Fibroblast of villous mesenchyme (primary cell): ENCODE results near the gene BMPR2. TPM values are rescaled to one million over a fixed set of nuclear protein-coding genes. Genes with fewer than 3 reads are reported as not detected.
"Not testable (repeated sequence)": the region's sequence is repeated elsewhere in the genome, so short reads cannot be mapped to it uniquely, and the experiment has no call there.

ENCODE experiments used
- DNase-seq: peaks from one replicate; pipeline ENCODE4 v3.0.0-alpha.2; 2010; ENCODE audit warnings: low read depth
- H3K4me3 ChIP-seq: 2 replicates; pipeline ENCODE4 v1.5.1; 2011; ENCODE audit warnings: low read depth, mild to moderate bottlenecking, low read length
- CTCF ChIP-seq: IDR thresholded peaks from 2 replicates; pipeline ENCODE4 v1.5.1; 2012; ENCODE audit warnings: low read depth, mild to moderate bottlenecking, low read length; ENCODE audit not compliant: insufficient read depth
- total RNA-seq: library from RNA; depleted of rRNA; stranded (reverse); fragments of >200 nt; gene quantifications from 2 replicates; pipeline ENCODE4 v1.2.3, GENCODE V29; 2012

The BMPR2 gene
- total RNA-seq, 1 donor: 47.9 TPM

DNA sequence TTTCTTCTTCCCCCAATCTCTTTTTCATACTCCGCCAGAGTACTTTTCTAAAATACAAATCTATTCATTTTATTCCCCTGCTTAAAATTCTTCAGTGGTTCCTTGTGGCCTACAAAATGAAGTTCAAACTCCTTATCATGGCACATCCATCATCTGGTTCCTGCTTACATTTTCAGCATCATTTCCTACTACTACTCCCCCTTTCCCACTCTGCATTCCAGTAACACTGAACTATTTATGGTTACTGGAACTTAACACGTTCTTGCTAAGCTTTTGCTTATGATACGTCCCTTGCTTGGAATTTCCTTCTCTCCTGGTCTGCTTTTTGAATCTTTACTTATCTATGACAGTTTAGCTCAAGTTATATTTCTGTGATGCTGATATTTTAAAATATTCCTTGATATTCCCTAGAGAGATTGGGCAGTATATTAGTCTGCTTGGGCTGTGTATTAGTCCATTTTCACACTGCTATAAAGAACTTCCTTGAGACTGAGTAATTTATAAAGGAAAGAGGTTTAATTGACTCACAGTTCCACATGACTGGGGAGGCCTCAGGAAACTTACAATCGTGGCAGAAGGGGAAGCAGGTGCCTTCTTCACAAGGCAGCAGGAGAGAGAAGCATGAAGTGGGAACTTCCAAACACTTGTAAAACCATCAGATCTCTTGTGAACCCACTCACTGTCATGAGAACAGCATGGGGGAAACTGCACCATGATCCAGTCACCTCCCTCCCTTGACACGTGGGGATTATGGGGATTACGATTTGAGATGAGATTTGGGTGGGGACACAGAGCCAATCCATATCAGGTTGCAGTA is 53.2 kb downstream of the BMPR2 start:
- DNase-seq: peak; percentile 93
- H3K4me3 ChIP-seq: no peak overlapping the region
- no peak for TF ChIP-seq CTCF

GRCh38 chr2:202432776-202433175 is 56.6 kb downstream of the BMPR2 start:
- TF ChIP-seq CTCF: no peak
- no peak for DNase-seq
- no peak overlapping the region for H3K4me3 ChIP-seq

GRCh38 chr2:202434472-202434871 is 58.3 kb downstream of the BMPR2 start:
- DNase-seq: no peak
- TF ChIP-seq CTCF: no peak
- no peak overlapping the region for H3K4me3 ChIP-seq

- no peak for DNase-seq
- H3K4me3 ChIP-seq: no peak overlapping the region
- no peak for TF ChIP-seq CTCF
These were observed 60.5 kb downstream of the BMPR2 start for GRCh38 chr2:202436626-202437025.

GRCh38 chr2:202440117-202440516 is 64.0 kb downstream of the BMPR2 start:
- not testable (repeated sequence) for H3K4me3 ChIP-seq, DNase-seq

DNA sequence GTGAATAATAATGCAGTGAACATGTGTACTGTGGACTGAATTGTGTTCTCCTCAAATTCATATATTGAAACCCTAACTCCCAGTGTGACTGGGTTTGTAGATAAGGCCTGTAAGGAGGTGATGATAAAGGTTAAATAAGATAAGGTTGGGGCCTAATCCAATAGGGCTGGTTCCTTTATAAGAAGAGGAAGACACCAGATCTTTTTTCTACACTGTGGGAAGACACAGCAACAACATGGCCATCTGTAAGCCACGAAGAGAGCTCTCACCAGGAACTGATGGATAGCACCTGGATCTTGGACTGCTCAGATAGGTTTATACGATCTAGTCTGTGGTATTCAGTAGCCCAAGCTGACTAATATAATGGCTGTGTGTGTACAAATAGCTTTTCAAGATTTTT is 66.8 kb downstream of the BMPR2 start:
- no peak for TF ChIP-seq CTCF
- peak; percentile 52 for DNase-seq
- no peak overlapping the region for H3K4me3 ChIP-seq

GRCh38 chr2:202444000-202444399 is 67.9 kb downstream of the BMPR2 start:
- no peak overlapping the region for H3K4me3 ChIP-seq
- TF ChIP-seq CTCF: no peak
- no peak for DNase-seq
